Ishikawa (cell line): ENCODE measurements around the gene NRXN3.

ENCODE experiments used
- CEBPB ChIP-seq: IDR thresholded peaks from 2 replicates; pipeline ENCODE4 v1.6.1; 2012
- CREB1 ChIP-seq: IDR thresholded peaks from 2 replicates; pipeline ENCODE4 v1.6.1; 2012; ENCODE audit warnings: low read depth
- EGR1 ChIP-seq: IDR thresholded peaks from 2 replicates; pipeline ENCODE4 v1.6.1; 2012
- EP300 ChIP-seq: IDR thresholded peaks from 2 replicates; pipeline ENCODE4 v1.6.1; 2012; ENCODE audit warnings: borderline replicate concordance
- FOXM1 ChIP-seq: IDR thresholded peaks from 2 replicates; pipeline ENCODE4 v1.6.1; 2012; ENCODE audit warnings: low read depth, borderline replicate concordance
- NFIC ChIP-seq: IDR thresholded peaks from 2 replicates; pipeline ENCODE4 v1.6.1; 2012
- RAD21 ChIP-seq: IDR thresholded peaks from 2 replicates; pipeline ENCODE4 v1.6.1; 2012; ENCODE audit warnings: low read depth
- TAF1 ChIP-seq: IDR thresholded peaks from 2 replicates; pipeline ENCODE4 v1.6.1; 2012; ENCODE audit warnings: low read depth, mild to moderate bottlenecking
- TCF12 ChIP-seq: IDR thresholded peaks from 2 replicates; pipeline ENCODE4 v1.6.1; 2012; ENCODE audit warnings: low read depth
- TEAD4 ChIP-seq: IDR thresholded peaks from 2 replicates; pipeline ENCODE4 v1.6.1; 2012
- YY1 ChIP-seq: IDR thresholded peaks from 2 replicates; pipeline ENCODE4 v1.6.1; 2012; ENCODE audit warnings: low read depth
- ZBTB7A ChIP-seq: IDR thresholded peaks from 2 replicates; pipeline ENCODE4 v1.6.1; 2012; ENCODE audit warnings: low read depth
- TF ChIP-seq, protein P1 (sequence below): IDR thresholded peaks from 2 replicates; pipeline ENCODE4 v1.6.1; 2012; ENCODE audit warnings: low read depth, mild to moderate bottlenecking
- TF ChIP-seq, protein P2 (sequence below): IDR thresholded peaks from 2 replicates; pipeline ENCODE4 v1.6.1; 2012
- TF ChIP-seq, protein P3 (sequence below): IDR thresholded peaks from 2 replicates; pipeline ENCODE4 v1.6.1; 2012

Gene NRXN3

DNA sequence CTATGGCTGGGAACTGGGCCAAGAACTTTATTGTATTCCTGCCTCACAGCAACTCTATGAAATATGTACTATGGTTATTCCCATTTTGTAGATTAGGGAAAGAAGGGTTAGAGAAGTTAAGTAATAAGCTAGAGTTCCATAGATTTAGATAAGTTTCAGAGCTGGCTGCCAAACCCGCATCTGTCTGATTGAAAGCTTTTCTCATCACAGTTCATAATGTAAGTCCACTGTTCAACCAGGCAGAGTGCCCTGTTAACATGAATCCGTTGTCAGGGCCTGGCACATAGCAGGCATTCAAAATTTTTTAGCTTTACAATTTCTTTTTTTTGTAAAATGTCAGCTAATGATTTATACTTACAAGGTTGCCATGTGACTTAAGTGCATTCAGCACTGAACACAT, 467.3 kb downstream of the NRXN3 start:
- TF ChIP-seq TAF1, result no peak
- no peak for TF ChIP-seq TCF12
- TF ChIP-seq, protein P1, sequence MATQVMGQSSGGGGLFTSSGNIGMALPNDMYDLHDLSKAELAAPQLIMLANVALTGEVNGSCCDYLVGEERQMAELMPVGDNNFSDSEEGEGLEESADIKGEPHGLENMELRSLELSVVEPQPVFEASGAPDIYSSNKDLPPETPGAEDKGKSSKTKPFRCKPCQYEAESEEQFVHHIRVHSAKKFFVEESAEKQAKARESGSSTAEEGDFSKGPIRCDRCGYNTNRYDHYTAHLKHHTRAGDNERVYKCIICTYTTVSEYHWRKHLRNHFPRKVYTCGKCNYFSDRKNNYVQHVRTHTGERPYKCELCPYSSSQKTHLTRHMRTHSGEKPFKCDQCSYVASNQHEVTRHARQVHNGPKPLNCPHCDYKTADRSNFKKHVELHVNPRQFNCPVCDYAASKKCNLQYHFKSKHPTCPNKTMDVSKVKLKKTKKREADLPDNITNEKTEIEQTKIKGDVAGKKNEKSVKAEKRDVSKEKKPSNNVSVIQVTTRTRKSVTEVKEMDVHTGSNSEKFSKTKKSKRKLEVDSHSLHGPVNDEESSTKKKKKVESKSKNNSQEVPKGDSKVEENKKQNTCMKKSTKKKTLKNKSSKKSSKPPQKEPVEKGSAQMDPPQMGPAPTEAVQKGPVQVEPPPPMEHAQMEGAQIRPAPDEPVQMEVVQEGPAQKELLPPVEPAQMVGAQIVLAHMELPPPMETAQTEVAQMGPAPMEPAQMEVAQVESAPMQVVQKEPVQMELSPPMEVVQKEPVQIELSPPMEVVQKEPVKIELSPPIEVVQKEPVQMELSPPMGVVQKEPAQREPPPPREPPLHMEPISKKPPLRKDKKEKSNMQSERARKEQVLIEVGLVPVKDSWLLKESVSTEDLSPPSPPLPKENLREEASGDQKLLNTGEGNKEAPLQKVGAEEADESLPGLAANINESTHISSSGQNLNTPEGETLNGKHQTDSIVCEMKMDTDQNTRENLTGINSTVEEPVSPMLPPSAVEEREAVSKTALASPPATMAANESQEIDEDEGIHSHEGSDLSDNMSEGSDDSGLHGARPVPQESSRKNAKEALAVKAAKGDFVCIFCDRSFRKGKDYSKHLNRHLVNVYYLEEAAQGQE, result no peak
- TF ChIP-seq FOXM1, result no peak
- TF ChIP-seq ZBTB7A, result no peak
- no peak for TF ChIP-seq NFIC
- no peak for TF ChIP-seq EGR1
- TF ChIP-seq, protein P2, sequence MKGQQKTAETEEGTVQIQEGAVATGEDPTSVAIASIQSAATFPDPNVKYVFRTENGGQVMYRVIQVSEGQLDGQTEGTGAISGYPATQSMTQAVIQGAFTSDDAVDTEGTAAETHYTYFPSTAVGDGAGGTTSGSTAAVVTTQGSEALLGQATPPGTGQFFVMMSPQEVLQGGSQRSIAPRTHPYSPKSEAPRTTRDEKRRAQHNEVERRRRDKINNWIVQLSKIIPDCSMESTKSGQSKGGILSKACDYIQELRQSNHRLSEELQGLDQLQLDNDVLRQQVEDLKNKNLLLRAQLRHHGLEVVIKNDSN, result no peak
- TF ChIP-seq YY1, result no peak
- TF ChIP-seq, protein P3, sequence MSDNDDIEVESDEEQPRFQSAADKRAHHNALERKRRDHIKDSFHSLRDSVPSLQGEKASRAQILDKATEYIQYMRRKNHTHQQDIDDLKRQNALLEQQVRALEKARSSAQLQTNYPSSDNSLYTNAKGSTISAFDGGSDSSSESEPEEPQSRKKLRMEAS, result no peak
- no peak for TF ChIP-seq CREB1
- TF ChIP-seq TEAD4, result no peak
- TF ChIP-seq EP300, result no peak
- TF ChIP-seq CEBPB, result no peak
- TF ChIP-seq RAD21, result no peak

DNA sequence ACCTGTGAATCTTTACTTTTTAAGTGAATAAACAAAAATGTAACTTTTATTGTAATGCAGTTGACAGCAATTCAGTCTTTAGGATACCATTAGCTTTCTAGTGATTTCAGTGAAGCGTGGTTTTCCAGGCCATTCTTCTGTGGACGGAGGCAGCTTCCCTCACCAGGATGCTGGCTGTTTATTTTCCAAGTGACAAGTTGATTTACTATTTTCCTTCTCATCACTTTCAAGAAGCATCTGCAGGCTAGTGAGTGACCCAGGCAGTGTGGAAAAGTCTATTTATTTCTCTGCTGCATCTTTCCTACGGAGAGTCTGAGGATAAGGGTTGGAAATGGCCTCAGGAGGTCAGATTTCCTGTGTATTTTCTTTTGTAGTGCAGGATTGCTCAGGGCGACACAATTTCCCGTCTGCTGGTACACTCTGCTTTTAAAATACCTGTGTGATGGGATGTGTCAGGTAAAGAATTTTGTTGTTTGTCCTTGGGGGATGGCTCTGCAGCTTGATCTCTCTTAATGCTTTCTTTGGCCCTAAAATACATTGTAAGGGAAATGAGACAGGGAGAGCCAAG, 467.8 kb downstream of the NRXN3 start:
- no peak for TF ChIP-seq TEAD4
- no peak for TF ChIP-seq NFIC
- TF ChIP-seq, protein P3, result no peak
- TF ChIP-seq ZBTB7A, result no peak
- no peak for TF ChIP-seq EP300
- TF ChIP-seq YY1, result no peak
- TF ChIP-seq, protein P2, result no peak
- TF ChIP-seq FOXM1, result no peak
- no peak for TF ChIP-seq TCF12
- TF ChIP-seq RAD21, result no peak
- no peak for TF ChIP-seq EGR1
- no peak for TF ChIP-seq CREB1
- TF ChIP-seq, protein P1, result no peak
- no peak for TF ChIP-seq TAF1

DNA sequence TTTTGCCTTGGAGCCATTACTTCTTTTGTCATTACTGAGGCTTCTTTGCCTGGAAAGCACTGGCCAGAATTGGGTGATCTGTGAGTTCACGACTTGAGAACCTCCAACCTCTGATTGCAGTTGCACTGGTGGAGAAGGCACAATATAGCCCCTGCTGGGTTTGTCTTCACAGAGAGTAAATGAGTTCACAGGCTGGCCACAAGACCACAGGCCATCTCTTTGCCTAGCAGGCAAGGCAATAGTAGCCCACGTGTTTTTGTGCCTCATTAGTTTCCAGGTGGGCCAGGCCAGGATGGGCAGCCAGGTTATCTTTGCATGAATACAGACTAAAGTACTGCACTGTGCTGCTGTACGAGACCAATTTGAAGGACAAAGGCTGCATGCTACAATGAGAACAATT, 468.8 kb downstream of the NRXN3 start:
- TF ChIP-seq TEAD4 (no peak), CEBPB (no peak), FOXM1 (no peak), ZBTB7A (no peak), TAF1 (no peak), YY1 (no peak), EP300 (no peak), TCF12 (no peak), RAD21 (no peak), CREB1 (no peak), EGR1 (no peak), NFIC (no peak)
- TF ChIP-seq, protein P2, result no peak
- TF ChIP-seq, protein P3, result no peak
- TF ChIP-seq, protein P1, result no peak
